Neutrophil (primary cell): ENCODE results near the gene NACC1.

Source experiments
- H3K27ac ChIP-seq: fragments of 200-600 bp; sonication (generic); 2 replicates; pipeline ENCODE4 v1.5.1; 2016; ENCODE audit warnings: mild to moderate bottlenecking, moderate library complexity
- H3K27me3 ChIP-seq: fragments of 200-600 bp; sonication (generic); 2 replicates; pipeline ENCODE4 v1.6.0; 2016; ENCODE audit warnings: mild to moderate bottlenecking
- H3K36me3 ChIP-seq: fragments of 200-600 bp; sonication (generic); 2 replicates; pipeline ENCODE4 v1.5.1; 2017
- H3K4me1 ChIP-seq, 2 experiments: fragments of 200-600 bp in 1 of 2; sonication (generic) in 1 of 2; 1 replicate in 1 of 2; 2 replicates in 1 of 2; pipeline versions ENCODE4 v1.5.1 to v1.6.1; 2013 to 2016; ENCODE audit warnings: low read depth in 1 of 2, low read length in 1 of 2, mild to moderate bottlenecking in 1 of 2, moderate library complexity in 1 of 2; ENCODE audit not compliant: control insufficient read depth in 1 of 2, insufficient read depth in 1 of 2
- H3K4me3 ChIP-seq, 2 experiments: fragments of 200-600 bp in 1 of 2; sonication (generic) in 1 of 2; 1 replicate in 1 of 2; 2 replicates in 1 of 2; pipeline ENCODE4 v1.5.1; 2013 to 2016; ENCODE audit warnings: low read depth in 1 of 2, low read length in 1 of 2, mild to moderate bottlenecking in 1 of 2, moderate library complexity in 1 of 2
- H3K9me3 ChIP-seq: fragments of 200-600 bp; sonication (generic); 2 replicates; pipeline ENCODE4 v1.5.1; 2016
- TF ChIP-seq, protein P1 (sequence below): fragments of 200-600 bp; sonication (generic); IDR thresholded peaks from 2 replicates; pipeline ENCODE4 v1.5.1; 2016; ENCODE audit warnings: antibody characterized with exemption

Gene NACC1

DNA sequence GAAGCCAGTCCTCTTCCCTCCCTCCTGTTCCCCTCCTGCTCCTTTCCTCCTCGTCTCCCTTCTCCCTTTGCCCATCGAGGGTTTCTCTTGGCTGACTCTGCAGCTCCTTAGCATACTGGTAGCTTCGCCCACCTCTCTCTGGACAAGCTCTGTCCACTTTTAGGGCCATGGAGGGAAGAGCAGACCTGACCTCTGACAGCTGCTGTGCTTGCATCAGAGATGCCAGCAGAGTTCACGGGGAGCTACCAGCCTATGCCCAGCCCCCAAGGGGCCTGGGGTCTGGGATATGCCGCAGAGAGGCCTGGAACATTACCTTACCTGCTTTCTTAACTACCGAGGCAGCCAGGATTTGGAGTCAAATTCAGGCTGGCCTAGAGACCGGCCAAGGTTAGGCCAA, 35.1 kb upstream of the NACC1 start:
- no peak overlapping the region for H3K27ac ChIP-seq
- no peaks in the 10 kb centered on the region for H3K36me3 ChIP-seq
- H3K27me3 ChIP-seq = peaks cover 3% of the 10 kb centered on the region
- peaks cover 0 to 7% of the 10 kb centered on the region in 2 experiments for H3K4me1 ChIP-seq
- no peaks in the 10 kb centered on the region for H3K9me3 ChIP-seq
- TF ChIP-seq, protein P1, sequence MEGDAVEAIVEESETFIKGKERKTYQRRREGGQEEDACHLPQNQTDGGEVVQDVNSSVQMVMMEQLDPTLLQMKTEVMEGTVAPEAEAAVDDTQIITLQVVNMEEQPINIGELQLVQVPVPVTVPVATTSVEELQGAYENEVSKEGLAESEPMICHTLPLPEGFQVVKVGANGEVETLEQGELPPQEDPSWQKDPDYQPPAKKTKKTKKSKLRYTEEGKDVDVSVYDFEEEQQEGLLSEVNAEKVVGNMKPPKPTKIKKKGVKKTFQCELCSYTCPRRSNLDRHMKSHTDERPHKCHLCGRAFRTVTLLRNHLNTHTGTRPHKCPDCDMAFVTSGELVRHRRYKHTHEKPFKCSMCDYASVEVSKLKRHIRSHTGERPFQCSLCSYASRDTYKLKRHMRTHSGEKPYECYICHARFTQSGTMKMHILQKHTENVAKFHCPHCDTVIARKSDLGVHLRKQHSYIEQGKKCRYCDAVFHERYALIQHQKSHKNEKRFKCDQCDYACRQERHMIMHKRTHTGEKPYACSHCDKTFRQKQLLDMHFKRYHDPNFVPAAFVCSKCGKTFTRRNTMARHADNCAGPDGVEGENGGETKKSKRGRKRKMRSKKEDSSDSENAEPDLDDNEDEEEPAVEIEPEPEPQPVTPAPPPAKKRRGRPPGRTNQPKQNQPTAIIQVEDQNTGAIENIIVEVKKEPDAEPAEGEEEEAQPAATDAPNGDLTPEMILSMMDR = no peak
- no peak overlapping the region for H3K4me3 ChIP-seq

- H3K27ac ChIP-seq = no peak overlapping the region
- H3K36me3 ChIP-seq = no peaks in the 10 kb centered on the region
- H3K9me3 ChIP-seq = no peaks in the 10 kb centered on the region
- H3K4me3 ChIP-seq = no peak overlapping the region
- peaks cover 0 to 7% of the 10 kb centered on the region in 2 experiments for H3K4me1 ChIP-seq
- peaks cover 3% of the 10 kb centered on the region for H3K27me3 ChIP-seq
- TF ChIP-seq, protein P1 = no peak
Observed at GRCh38 chr19:13083627-13084026, 34.4 kb upstream of the NACC1 start.

GRCh38 chr19:13085666-13086065, 32.4 kb upstream of the NACC1 start:
- Histone ChIP-seq H3K9me3 (no peaks in the 10 kb centered on the region), H3K4me1 (no peaks in the 10 kb centered on the region), H3K4me3 (no peak overlapping the region), H3K27me3 (peaks cover 3% of the 10 kb centered on the region), H3K36me3 (no peaks in the 10 kb centered on the region), H3K27ac (no peak overlapping the region)
- TF ChIP-seq, protein P1 = no peak

- Histone ChIP-seq H3K27ac (no peak overlapping the region), H3K9me3 (no peaks in the 10 kb centered on the region), H3K4me3 (no peak overlapping the region), H3K4me1 (no peaks in the 10 kb centered on the region), H3K27me3 (peaks cover 4% of the 10 kb centered on the region), H3K36me3 (no peaks in the 10 kb centered on the region)
- TF ChIP-seq, protein P1 = no peak
Observed at GRCh38 chr19:13086341-13086740, 31.7 kb upstream of the NACC1 start.

DNA sequence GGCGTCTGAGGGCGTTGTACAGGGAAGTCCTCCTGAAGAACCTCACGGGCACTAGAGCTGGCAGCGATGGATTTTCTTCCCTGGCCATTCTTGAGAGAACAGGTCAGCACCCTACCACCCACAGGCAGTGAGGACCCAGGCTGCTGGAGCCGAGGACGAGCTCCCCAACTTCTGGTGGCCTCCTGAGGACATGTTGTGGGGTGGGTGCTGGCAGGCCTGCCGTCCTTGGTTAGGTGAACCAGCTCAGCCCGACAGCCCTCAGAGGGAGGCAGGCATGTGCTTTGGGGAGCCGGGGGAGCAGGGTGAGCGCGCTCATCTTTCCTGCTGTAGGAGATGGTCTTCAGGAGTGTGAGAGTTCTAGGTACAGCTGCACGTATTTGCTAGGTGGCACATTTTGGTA, 30.8 kb upstream of the NACC1 start:
- Histone ChIP-seq H3K27ac (no peak overlapping the region), H3K27me3 (peaks cover 7% of the 10 kb centered on the region), H3K4me3 (no peak overlapping the region), H3K4me1 (no peaks in the 10 kb centered on the region), H3K36me3 (no peaks in the 10 kb centered on the region), H3K9me3 (no peaks in the 10 kb centered on the region)
- TF ChIP-seq, protein P1 = no peak
